G401.6 (cell line): Measurements from ENCODE around the gene ARID4B.
"Not testable (repeated sequence)": the region's sequence is repeated elsewhere in the genome, so short reads cannot be mapped to it uniquely, and the experiment has no call there.

Experiments used
- FAIRE-seq: peaks from 2 replicates; lab custom pipeline; 2012; peaks lifted over from hg19 to GRCh38; lab: Jason Lieb, UNC

Gene ARID4B

GRCh38 chr1:235268379-235269125, 59.4 kb downstream of the ARID4B start:
- FAIRE-seq: no peak

GRCh38 chr1:235266967-235267366, 61.0 kb downstream of the ARID4B start:
- no peak for FAIRE-seq

- no peak for FAIRE-seq
These were observed 61.7 kb downstream of the ARID4B start for GRCh38 chr1:235266325-235266724.

- FAIRE-seq: no peak
These were observed 62.1 kb downstream of the ARID4B start for GRCh38 chr1:235265900-235266299.

- FAIRE-seq: no peak
These were observed 63.7 kb downstream of the ARID4B start for GRCh38 chr1:235264327-235264726.

GRCh38 chr1:235262539-235262938, 65.4 kb downstream of the ARID4B start:
- FAIRE-seq: no peak

- FAIRE-seq: no peak
These were observed 66.7 kb downstream of the ARID4B start for GRCh38 chr1:235261243-235261642.

GRCh38 chr1:235259133-235259778, 68.7 kb downstream of the ARID4B start:
- FAIRE-seq: no peak

- not testable (repeated sequence) for FAIRE-seq
These were observed 69.9 kb downstream of the ARID4B start for GRCh38 chr1:235258068-235258467.

GRCh38 chr1:235254721-235255120, 73.3 kb downstream of the ARID4B start:
- no peak for FAIRE-seq

GRCh38 chr1:235253219-235253962, 74.6 kb downstream of the ARID4B start:
- peak; percentile 95 for FAIRE-seq

GRCh38 chr1:235250430-235250829, 77.5 kb downstream of the ARID4B start:
- FAIRE-seq: no peak

GRCh38 chr1:235246022-235246948, 81.7 kb downstream of the ARID4B start:
- FAIRE-seq: no peak

GRCh38 chr1:235244974-235245592, 82.9 kb downstream of the ARID4B start:
- peak; percentile 94 for FAIRE-seq

- no peak for FAIRE-seq
These were observed 87.0 kb downstream of the ARID4B start for GRCh38 chr1:235240960-235241359.

- FAIRE-seq: peak; percentile 70
These were observed 88.1 kb downstream of the ARID4B start for GRCh38 chr1:235239851-235240250.

GRCh38 chr1:235238558-235238957, 89.4 kb downstream of the ARID4B start:
- FAIRE-seq: no peak

GRCh38 chr1:235236128-235236527, 91.9 kb downstream of the ARID4B start:
- FAIRE-seq: no peak

- FAIRE-seq: no peak
These were observed 98.1 kb downstream of the ARID4B start for GRCh38 chr1:235229868-235230267.

GRCh38 chr1:235227414-235227813, 100.6 kb downstream of the ARID4B start:
- no peak for FAIRE-seq

GRCh38 chr1:235226933-235227332, 101.0 kb downstream of the ARID4B start:
- no peak for FAIRE-seq

- FAIRE-seq: no peak
These were observed 102.7 kb downstream of the ARID4B start for GRCh38 chr1:235225299-235225698.
